ENCODE results near the gene NSUN7. TPM values are rescaled to one million over a fixed set of nuclear protein-coding genes. Genes with fewer than 3 reads are reported as not detected.

NSUN7 gene
- polyA plus RNA-seq, 1 donor, result 20.2 TPM

DNA sequence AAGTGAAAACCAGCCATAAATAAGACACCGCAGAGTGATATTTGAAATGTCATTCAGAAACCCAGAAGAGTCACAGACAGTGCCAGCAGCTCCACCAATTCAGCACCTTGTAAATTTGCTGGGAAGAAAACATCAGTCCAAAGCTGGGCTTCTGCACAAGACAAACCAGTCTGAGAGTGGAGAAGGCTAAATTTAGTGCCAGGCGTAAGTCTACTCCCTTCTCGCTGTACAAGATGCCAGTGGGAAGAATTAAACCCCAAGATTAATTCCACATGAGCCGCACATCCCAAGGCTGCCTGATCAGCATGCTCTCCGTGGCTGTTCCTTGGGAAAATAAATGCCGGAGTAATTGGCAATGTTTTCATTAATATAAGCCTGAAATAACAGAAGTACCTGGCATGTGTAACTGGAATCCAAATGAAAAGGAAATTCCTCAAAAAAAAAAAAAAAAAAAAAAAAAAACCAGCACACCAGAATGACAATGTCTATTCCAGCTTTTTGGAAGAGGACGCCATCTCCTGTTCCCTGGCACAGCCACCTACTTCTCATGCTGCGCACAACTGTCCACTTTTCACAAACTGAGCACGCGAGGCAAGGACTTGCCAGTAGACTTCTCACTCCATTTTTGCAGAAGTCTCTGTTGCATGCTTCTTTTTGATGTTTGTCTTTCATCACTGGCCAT lies 95.5 kb downstream of the NSUN7 start:
- DNase-seq, result no peak

DNA sequence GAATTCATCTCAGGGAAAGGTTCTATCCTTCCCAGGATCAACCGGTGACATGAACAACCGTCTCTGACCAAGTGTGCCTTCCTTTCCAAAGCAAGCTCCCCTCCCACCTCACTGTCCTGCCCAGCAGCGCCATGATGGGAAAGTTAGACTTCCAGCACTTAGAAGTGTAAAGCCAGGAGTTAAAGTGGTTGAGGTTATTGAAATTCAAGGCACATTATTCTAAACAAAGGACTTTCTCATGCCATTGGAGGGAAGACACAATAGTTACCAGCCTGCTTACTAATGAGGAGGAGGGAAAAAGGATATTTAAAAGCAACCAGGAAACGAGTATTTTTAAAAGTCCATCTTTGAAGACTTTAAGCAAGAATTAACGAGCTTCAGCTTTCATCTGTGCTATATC lies 96.8 kb downstream of the NSUN7 start:
- DNase-seq, result no peak

DNA sequence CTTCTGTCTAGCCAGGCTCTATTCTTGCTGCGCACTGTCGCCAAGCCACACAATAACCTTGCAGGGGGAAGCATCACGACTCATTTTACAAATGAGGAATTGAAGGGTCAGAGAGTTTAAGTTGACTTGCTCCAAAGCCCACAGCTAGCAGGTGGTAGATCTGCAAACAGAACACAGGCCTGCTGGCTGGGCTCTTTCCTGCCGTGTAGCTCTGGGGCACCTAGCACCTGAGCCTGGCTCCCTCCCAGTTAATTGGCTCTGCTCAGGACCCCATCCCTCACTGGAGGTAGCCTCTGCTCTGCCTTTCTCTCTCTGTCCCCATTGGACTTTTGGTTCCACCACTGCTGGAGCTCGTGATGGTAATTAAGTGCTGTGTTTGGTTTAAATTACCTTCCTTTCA lies 98.5 kb downstream of the NSUN7 start:
- no peak for DNase-seq

DNA sequence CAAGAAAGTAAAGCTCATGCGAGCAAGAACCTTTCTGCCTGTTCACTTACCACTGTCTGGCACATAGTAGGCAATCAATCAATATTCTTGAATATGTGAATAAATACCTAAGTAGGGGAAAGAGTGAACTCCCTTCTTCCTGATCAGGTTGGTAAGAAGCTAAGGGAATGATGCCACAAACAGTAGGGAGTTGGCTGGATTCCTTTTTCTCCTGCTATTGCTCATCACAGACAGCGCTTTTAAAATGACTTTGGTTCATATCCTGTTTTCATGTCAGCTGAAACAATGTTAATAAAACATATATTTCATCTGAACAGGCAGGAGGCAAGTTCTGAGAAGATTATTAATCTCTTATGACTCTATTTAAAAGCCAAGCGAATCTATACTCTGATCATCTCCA lies 99.2 kb downstream of the NSUN7 start:
- DNase-seq, result no peak

DNA sequence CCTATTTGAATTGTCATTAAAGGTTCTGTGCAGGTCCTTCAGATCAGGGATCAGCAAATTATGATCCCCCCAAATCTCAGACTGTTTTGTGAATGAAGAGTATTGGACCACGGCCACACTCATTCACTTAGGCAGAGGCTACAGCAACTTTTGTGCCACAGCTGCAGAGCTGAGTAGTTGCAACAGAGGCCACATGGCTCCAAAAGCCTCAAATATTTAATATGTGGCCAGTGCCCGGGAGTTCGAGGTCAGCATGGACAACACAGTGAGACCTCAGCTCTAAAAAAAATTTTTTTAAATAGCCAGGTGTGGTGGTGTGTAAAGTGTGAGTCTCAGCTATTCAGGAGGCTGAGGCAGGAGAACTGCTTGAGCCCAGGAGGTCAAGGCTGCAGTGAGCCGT lies 100.7 kb downstream of the NSUN7 start:
- no peak for DNase-seq

DNA sequence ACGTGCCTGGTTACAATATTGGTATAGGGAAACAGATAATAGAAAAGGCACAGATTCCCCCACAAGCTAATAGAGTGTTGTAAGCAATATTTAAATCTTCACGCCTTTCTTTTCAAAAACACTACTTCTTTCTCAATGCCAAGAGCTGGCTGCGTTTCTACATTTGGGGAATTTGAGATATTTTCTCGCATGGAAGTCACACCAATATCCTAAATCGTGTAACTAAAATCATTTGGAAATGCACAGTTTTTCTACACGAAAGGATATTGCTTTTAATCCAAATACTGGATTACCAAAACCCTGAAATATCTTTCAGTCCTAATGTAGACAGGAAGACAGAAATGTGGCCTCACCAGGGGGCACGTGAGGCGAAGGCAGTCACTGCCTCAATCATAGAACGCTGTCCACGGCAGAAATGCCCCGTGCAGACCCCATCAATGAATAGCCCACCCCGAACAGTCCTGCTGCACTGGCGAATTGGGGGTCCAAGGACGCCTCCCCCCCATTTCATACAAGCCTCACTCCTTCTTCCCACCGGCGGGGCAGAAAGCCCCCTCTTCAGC lies 106.6 kb downstream of the NSUN7 start:
- DNase-seq, result no peak

DNA sequence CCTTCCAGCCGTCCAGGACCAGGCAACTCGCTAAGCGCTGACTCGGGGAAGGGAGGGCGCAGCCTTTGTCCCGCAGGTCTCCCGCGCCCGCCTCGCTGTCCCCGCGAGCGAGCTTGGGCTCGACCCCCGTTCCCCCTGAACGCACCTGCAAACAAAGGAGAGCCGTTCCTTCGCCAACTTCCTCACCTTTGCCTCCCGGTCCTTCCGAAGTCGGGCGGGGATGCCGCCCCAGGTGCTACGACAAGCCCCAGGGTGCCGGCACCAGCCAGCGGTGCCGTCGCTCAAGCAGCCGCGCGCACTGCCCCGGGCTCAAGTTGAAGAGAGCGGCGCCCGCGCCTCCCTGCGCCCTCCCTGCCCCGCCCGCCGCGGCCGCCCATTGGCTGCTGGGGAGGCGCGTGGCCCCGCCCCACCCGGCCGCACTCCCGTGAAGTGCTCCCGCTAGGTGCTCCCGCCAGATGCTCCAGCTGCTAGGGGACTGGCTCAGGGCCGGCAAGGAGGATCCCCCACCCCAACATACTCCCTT lies 107.1 kb downstream of the NSUN7 start:
- DNase-seq, result peak; percentile 83

DNA sequence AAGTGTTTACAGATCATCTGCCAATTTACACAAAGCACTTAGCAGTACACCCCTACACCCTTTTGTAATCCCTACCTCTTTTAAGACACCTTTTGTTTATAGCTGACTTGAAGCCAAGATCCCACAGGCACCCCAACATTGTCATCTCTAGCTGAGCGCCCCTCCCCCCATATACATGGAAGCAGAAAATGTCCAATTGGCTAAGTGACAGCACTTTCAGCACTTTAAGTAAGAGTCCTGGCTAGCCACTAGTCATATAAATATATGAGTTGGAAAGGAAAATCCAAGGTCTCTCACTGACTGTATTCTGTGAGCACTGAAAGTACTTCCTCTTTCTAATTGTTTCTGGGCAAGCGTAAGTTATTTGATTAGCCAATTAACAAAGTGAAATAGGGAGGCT lies 108.2 kb downstream of the NSUN7 start:
- DNase-seq, result no peak

DNA sequence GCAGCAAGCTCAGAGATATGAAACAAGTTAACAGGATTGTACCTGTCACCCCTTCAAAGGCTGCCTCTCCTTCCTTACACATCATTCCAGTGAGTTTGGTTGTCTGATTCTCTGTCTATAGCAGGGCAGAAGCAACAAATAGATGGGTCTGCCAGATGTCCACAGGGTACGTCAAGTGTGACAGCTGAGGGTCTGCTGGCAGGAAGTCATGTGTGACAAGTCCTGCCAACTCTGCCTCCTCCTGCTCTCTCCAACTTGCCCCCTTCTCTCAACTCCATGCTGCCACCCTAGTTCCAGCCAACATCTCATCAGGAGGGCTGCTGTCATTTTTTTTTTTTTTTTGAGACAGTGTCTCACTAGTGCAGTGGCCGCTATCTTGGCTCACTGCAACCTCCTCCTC lies 109.2 kb downstream of the NSUN7 start:
- no peak for DNase-seq

Other genes starting within 250 kb of the NSUN7 start
- 86.9 TPM for gene RBM47, start 120.1 kb upstream of the NSUN7 start, polyA plus RNA-seq (ENCODE audit: insufficient read length)